NCI-H187 (cell line): ENCODE results near the gene KDM1B.

Source experiments
- DNase-seq, 2 experiments: peaks; one replicate each; lab custom pipeline; 2025; lab: John Stamatoyannopoulos, UW

The KDM1B gene, protein sequence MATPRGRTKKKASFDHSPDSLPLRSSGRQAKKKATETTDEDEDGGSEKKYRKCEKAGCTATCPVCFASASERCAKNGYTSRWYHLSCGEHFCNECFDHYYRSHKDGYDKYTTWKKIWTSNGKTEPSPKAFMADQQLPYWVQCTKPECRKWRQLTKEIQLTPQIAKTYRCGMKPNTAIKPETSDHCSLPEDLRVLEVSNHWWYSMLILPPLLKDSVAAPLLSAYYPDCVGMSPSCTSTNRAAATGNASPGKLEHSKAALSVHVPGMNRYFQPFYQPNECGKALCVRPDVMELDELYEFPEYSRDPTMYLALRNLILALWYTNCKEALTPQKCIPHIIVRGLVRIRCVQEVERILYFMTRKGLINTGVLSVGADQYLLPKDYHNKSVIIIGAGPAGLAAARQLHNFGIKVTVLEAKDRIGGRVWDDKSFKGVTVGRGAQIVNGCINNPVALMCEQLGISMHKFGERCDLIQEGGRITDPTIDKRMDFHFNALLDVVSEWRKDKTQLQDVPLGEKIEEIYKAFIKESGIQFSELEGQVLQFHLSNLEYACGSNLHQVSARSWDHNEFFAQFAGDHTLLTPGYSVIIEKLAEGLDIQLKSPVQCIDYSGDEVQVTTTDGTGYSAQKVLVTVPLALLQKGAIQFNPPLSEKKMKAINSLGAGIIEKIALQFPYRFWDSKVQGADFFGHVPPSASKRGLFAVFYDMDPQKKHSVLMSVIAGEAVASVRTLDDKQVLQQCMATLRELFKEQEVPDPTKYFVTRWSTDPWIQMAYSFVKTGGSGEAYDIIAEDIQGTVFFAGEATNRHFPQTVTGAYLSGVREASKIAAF

GRCh38 chr6:18155150-18155863 lies at the start of gene KDM1B:
Gene KDM1B, plus strand, starts transcription at chr6:18155422. Its CDS starts 4,474 bp downstream, at chr6:18159896.
- peak; percentile 92 to 95 for DNase-seq

DNA sequence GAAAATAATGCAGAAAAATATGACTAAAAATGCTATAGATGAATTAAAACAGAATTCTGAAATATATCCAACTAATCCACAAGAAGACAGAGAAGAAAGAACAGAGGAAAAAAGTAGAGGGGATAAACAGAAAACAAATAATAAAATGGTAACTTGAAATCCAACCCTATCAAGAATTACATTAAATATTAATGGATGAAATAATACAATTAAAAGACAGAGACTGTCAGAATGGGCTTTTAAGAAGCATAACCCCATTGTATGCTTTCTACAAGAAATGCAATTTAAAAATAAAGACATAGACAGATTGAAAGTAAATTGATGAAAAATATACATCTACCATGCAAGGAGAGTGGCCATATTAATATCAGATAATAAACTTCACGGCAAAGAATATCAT lies 48.2 kb upstream of the KDM1B start:
- DNase-seq: no peak

GRCh38 chr6:18110162-18110561 lies 45.1 kb upstream of the KDM1B start:
- DNase-seq: no peak

DNA sequence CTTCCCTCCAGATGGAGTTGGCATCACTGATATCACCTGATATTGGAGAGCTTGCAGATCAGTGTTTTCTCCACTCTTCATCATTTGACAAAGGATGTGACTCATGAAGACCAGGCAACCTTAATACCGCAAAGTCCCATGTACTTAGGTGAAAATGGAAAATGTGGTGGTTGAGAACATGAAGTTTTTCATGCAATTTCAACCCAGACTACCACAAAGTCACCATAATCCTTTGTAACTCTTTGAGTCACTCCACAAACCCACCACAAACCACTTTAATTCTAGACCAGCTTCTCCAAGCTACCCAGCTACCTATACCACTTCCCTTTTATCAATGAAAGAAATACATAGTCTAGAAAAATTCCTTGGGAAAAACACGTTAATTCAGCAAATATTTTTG lies 39.9 kb upstream of the KDM1B start:
- DNase-seq: no peak

DNA sequence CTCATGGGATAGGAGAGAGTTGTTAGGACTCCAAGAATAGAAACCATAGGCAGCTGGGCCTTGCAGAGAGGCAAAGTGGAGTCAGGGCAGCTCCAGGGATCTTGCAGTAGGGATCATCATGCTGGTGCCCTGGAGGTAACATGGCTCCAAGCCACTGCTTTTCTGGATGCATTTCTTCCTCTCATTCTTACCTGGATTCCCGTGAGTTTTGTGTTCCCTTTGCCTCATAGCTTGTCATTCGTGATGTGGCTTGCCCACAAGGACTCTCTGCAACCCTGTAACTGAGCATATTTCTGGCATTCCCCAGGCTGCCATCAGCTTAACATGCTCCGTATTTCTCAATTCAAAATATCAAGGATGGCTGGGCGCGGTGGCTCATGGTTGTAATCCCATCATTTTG lies 38.1 kb upstream of the KDM1B start:
- no peak for DNase-seq

DNA sequence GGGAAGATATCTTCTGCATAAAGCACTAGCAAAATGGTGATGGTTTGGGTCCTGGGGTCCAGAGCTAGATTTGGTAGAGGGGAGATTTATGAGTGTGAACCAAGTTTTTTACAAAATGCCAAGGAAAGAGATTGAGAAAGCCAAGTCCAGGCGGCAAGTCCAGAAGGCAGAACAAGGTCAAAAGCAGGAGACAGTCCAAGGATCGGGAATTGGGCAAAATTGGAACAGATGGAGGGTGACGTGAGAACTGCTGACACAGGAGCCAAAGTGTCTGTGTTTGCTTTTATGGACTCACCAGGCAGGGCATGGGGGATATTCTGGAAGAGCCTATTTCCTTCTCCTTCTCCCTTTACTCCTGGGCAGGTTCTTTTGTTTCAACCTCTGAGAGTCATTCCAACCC lies 36.9 kb upstream of the KDM1B start:
- no peak for DNase-seq

DNA sequence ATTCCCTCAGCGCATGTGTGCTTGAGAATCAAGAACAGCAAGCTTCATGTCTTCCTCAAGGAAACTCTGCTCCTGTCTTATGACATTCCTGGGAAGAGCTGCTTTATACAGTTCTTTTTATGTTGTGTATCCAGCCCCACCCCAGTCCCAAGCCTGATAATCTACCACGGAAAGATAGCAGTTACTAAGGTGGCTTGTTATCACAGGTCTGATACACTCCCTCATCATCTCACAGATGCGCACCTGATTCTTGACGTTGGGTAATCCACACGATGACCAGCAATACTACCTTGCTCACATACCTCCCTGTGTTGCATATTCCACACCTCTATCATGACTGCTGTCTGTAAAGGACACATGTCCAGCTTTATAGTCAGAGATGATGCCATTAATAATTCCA lies 36.0 kb upstream of the KDM1B start:
- no peak for DNase-seq

DNA sequence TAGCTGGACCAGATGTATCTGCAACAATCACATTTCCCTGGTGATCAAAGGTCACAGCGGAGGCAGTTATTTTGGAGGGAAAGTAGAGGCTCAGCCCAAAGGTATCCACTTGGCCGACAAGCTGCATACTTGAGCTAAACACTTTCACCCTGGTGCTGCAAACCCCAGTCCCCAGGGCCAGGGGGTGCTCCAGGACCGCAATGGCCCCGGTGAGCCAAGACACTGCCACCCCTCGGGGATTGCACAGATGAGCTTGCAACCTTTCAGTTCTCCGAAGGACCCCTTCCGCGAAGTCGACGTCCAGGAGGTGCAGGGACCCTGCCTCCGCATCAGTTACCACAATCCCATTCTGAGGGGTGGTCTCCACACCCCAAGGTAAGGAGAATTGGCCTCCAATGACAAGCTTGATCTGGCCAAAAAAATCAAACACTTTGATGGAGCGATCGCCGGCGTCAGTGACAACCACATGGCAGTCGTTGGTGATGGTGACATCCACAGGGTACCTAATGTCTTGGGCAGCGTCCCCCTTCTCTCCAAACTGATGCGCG lies 33.6 kb upstream of the KDM1B start:
- no peak for DNase-seq

GRCh38 chr6:18122128-18123093 lies 32.8 kb upstream of the KDM1B start, which contains the start of gene NHLRC1:
Gene NHLRC1, minus strand, starts transcription at chr6:18122677. Its CDS starts 71 bp downstream, at chr6:18122606.
- peak; percentile 65 to 76 for DNase-seq

DNA sequence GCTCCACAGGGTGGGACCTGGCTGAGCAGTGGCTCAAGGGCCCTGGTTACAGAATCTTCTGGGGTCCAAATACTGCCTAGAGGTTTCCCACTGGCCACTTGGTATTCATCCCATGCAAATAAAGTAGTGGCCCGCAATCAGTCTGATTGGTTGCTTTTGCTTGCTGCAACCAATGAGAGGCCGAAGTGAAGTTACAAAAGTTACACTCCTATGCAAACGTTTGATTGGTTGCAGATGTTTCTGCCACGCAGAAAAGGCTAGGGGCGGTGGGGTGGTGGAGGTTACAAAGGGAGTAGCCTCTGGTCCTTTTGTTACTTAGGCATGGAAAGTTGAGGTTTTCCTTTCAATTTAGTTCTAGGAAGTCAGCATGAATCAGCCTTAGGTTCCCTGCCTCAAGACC lies 29.1 kb upstream of the KDM1B start:
- DNase-seq: no peak

DNA sequence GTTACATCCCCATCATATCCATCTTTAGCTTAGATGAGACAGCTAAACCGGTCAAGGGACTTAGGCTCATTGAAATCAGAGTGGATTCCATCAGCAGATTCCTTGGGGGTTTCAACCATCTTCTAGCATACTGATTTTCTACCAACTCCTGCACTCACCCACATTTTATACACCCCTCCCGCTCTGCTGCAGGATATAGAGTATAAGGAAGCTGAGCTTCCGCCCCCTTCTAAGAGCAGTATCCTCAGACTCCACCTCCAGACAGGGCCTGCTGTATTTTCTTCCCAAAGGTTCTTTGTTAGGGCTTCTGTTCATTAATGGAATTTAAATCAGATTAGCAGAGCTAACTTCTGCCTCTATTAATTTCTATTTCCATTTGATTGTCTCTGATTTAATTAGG lies 22.9 kb upstream of the KDM1B start:
- DNase-seq: no peak

GRCh38 chr6:18135171-18135570 lies 20.1 kb upstream of the KDM1B start:
- no peak for DNase-seq

GRCh38 chr6:18136260-18136659 lies 19.0 kb upstream of the KDM1B start:
- no peak for DNase-seq

- DNase-seq: no peak
Observed at GRCh38 chr6:18138906-18139305, 16.3 kb upstream of the KDM1B start.

GRCh38 chr6:18139935-18140621 lies 15.1 kb upstream of the KDM1B start:
- DNase-seq: no peak

DNA sequence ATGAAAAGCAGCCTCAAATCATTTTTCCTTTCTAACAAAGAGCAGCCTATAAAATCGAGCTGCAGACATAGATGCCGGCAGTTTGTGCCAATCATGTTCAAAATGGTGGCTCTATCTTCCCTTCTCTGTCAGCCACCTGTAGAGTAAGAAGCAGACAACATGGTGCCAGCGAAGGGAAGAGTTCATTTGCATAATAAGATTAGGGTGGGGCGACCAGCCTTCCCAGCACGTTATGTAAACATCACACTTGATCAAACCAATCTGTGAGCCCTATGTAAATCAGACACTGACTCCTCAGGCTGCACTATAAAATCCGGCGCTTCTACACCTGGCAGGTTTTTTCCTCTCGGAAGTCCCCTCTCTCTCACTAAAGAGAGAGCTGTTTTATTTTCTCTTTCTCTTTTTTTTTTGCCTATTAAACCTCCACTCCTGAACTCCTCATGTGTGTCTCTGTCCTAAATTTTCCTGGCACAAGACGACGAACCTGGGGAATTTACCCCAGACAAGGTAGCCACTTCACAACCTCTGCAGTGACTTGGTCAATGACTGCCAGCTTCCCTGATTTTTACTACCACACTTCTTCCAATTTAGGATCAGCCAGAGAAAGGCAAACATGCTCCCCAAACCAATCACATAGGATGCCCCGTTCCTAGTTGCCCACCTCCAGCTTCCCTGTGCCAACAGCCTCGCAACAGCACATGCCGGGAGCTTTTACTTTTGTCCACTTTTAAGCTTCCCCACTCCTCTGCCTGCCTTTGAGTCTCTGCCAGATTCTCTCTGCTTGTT lies 13.2 kb upstream of the KDM1B start:
- DNase-seq: peak in 1 of 2 experiments; percentile 5

DNA sequence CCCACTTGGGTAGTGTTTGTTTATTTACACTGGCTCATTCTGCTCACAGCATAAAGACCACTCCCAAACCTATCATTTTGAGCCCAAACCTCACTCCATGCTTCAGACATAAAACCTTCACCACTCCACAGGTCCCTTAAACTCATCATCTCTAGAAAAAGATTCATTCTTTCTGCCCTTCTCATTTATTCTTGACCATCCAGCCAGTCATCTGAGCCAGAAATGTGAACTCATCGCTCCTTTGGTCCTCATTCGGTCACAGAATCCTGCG lies 12.7 kb upstream of the KDM1B start:
- DNase-seq: no peak

DNA sequence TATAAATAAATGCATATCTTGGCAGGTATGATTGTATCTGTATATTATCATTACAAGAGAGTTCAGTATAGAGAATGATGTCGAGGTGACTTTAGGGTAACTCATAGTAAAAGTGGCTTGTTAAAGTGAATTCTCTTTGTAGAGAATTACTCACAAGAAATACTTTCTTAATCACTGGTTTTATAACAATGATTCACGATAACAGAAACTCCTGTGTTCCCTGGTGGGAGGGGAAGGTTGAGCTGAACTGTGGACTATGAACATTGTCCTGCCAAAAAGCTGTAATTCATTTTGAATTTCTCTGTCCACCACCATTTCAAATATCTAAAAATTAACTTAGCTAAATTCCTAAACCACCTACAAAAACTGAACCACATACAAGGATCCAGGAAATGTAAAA lies 8.1 kb upstream of the KDM1B start:
- DNase-seq: no peak

- DNase-seq: no peak
Observed at GRCh38 chr6:18147616-18148015, 7.6 kb upstream of the KDM1B start.
